ENCODE measurements around the gene PDE4D. TPM values are rescaled to one million over a fixed set of nuclear protein-coding genes. Genes with fewer than 3 reads are reported as not detected.

PDE4D gene
- total RNA-seq, 1 donor from 2014 or later = 13.2 TPM

GRCh38 chr5:58988938-58989337 lies 904.6 kb downstream of the PDE4D start:
- H3K27ac Mint-ChIP-seq (ENCODE audit: unreplicated experiment) = no peak overlapping the region
- DNase-seq = no peak
- no peaks in the 10 kb centered on the region for H3K36me3 Mint-ChIP-seq (ENCODE audit: unreplicated experiment)
- H3K4me1 Mint-ChIP-seq (ENCODE audit: low read depth, unreplicated experiment) = peaks cover 4% of the 10 kb centered on the region
- no peaks in the 10 kb centered on the region for H3K9me3 Mint-ChIP-seq (ENCODE audit: unreplicated experiment)
- TF ChIP-seq CTCF (IDR thresholded peaks at IDR 0.05; ENCODE audit: partially characterized antibody, unreplicated experiment) = no peak
- H3K4me3 Mint-ChIP-seq (ENCODE audit: unreplicated experiment) = no peak overlapping the region
- peaks cover 2% of the 10 kb centered on the region for H3K27me3 Mint-ChIP-seq (ENCODE audit: unreplicated experiment)

DNA sequence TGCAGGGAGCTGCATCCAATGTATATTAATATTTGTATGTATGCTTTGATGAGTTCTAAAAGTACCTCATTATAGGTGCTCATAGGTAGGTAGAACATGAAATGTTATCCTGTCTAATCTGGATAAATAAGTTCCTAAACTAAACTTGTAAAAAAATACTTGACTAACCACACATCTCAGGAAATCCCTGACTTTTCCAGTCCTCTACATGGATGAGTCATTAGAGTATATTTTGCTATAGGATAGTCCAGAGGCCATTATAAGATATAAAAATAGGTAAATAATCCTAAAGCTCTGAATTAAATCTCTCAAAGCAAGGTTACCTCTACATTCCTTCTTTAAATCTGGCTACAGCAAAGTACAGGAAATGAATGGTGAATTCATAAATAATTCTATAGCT lies 906.3 kb downstream of the PDE4D start:
- Mint-ChIP-seq H3K4me3 (ENCODE audit: unreplicated experiment) (no peak overlapping the region), H3K4me1 (ENCODE audit: low read depth, unreplicated experiment) (peaks cover 4% of the 10 kb centered on the region), H3K9me3 (ENCODE audit: unreplicated experiment) (no peaks in the 10 kb centered on the region), H3K36me3 (ENCODE audit: unreplicated experiment) (no peaks in the 10 kb centered on the region), H3K27ac (ENCODE audit: unreplicated experiment) (no peak overlapping the region), H3K27me3 (ENCODE audit: unreplicated experiment) (peaks cover 2% of the 10 kb centered on the region)
- no peak for TF ChIP-seq CTCF (IDR thresholded peaks at IDR 0.05; ENCODE audit: partially characterized antibody, unreplicated experiment)
- DNase-seq = no peak

- Mint-ChIP-seq H3K27ac (ENCODE audit: unreplicated experiment) (no peak overlapping the region), H3K27me3 (ENCODE audit: unreplicated experiment) (peaks cover 2% of the 10 kb centered on the region), H3K9me3 (ENCODE audit: unreplicated experiment) (no peaks in the 10 kb centered on the region), H3K4me1 (ENCODE audit: low read depth, unreplicated experiment) (peaks cover 4% of the 10 kb centered on the region), H3K4me3 (ENCODE audit: unreplicated experiment) (no peak overlapping the region), H3K36me3 (ENCODE audit: unreplicated experiment) (no peaks in the 10 kb centered on the region)
- DNase-seq = peak; percentile 22
- no peak for TF ChIP-seq CTCF (IDR thresholded peaks at IDR 0.05; ENCODE audit: partially characterized antibody, unreplicated experiment)
Measured at GRCh38 chr5:58986281-58986680, 907.2 kb downstream of the PDE4D start.

GRCh38 chr5:58985759-58986158 lies 907.8 kb downstream of the PDE4D start:
- Mint-ChIP-seq H3K27ac (ENCODE audit: unreplicated experiment) (no peak overlapping the region), H3K36me3 (ENCODE audit: unreplicated experiment) (no peaks in the 10 kb centered on the region), H3K27me3 (ENCODE audit: unreplicated experiment) (no peaks in the 10 kb centered on the region), H3K9me3 (ENCODE audit: unreplicated experiment) (no peaks in the 10 kb centered on the region), H3K4me1 (ENCODE audit: low read depth, unreplicated experiment) (peaks cover 4% of the 10 kb centered on the region), H3K4me3 (ENCODE audit: unreplicated experiment) (no peak overlapping the region)
- no peak for TF ChIP-seq CTCF (IDR thresholded peaks at IDR 0.05; ENCODE audit: partially characterized antibody, unreplicated experiment)
- DNase-seq = no peak

GRCh38 chr5:58985311-58985710 lies 908.2 kb downstream of the PDE4D start:
- DNase-seq = no peak

More at GRCh38 chr5:58985311-58985710, 908.2 kb downstream of the PDE4D start:
- no peaks in the 10 kb centered on the region for H3K9me3 Mint-ChIP-seq (ENCODE audit: unreplicated experiment)
- H3K36me3 Mint-ChIP-seq (ENCODE audit: unreplicated experiment) = no peaks in the 10 kb centered on the region
- no peak overlapping the region for H3K4me3 Mint-ChIP-seq (ENCODE audit: unreplicated experiment)
- H3K27me3 Mint-ChIP-seq (ENCODE audit: unreplicated experiment) = no peaks in the 10 kb centered on the region
- H3K4me1 Mint-ChIP-seq (ENCODE audit: low read depth, unreplicated experiment) = peaks cover 4% of the 10 kb centered on the region
- H3K27ac Mint-ChIP-seq (ENCODE audit: unreplicated experiment) = no peak overlapping the region
- TF ChIP-seq CTCF (IDR thresholded peaks at IDR 0.05; ENCODE audit: partially characterized antibody, unreplicated experiment) = no peak
